IPS-15b (cell line): ENCODE data around the gene NBEA.

ENCODE experiments used
- H3K27me3 ChIP-seq: one replicate; pipeline ENCODE4 v1.6.1; 2013; ENCODE audit warnings: low read length; ENCODE audit not compliant: control insufficient read depth, insufficient read depth
- H3K36me3 ChIP-seq: one replicate; pipeline ENCODE4 v1.6.1; 2013; ENCODE audit warnings: low read length; ENCODE audit not compliant: control insufficient read depth, insufficient read depth
- H3K4me1 ChIP-seq: one replicate; pipeline ENCODE4 v1.6.1; 2013; ENCODE audit warnings: mild to moderate bottlenecking, low read length; ENCODE audit not compliant: control insufficient read depth, insufficient read depth
- H3K4me3 ChIP-seq: one replicate; pipeline ENCODE4 v1.5.1; 2013; ENCODE audit warnings: low read depth, low read length
- H3K9ac ChIP-seq: one replicate; pipeline ENCODE4 v1.6.1; 2013; ENCODE audit warnings: low read depth, mild to moderate bottlenecking, low read length
- H3K9me3 ChIP-seq: one replicate; pipeline ENCODE4 v1.6.1; 2013; ENCODE audit warnings: mild to moderate bottlenecking, low read length; ENCODE audit not compliant: control insufficient read depth, insufficient read depth

Gene NBEA

GRCh38 chr13:35621989-35622388 is 679.9 kb downstream of the NBEA start:
- H3K27me3 ChIP-seq: no peaks in the 10 kb centered on the region

GRCh38 chr13:35629026-35629425 is 687.0 kb downstream of the NBEA start:
- Histone ChIP-seq H3K9ac (no peak overlapping the region), H3K27me3 (no peaks in the 10 kb centered on the region), H3K36me3 (no peaks in the 10 kb centered on the region), H3K4me3 (no peak overlapping the region), H3K4me1 (no peaks in the 10 kb centered on the region), H3K9me3 (no peaks in the 10 kb centered on the region)

More at GRCh38 chr13:35621989-35622388, 679.9 kb downstream of the NBEA start:
- Histone ChIP-seq H3K36me3 (no peaks in the 10 kb centered on the region), H3K9me3 (no peaks in the 10 kb centered on the region), H3K4me1 (no peaks in the 10 kb centered on the region), H3K4me3 (no peak overlapping the region), H3K9ac (no peak overlapping the region)

GRCh38 chr13:35630551-35631275 is 688.6 kb downstream of the NBEA start:
- no peak overlapping the region for H3K9ac ChIP-seq
- H3K27me3 ChIP-seq: no peaks in the 10 kb centered on the region
- H3K36me3 ChIP-seq: no peaks in the 10 kb centered on the region
- no peak overlapping the region for H3K4me3 ChIP-seq
- no peaks in the 10 kb centered on the region for H3K4me1 ChIP-seq
- no peaks in the 10 kb centered on the region for H3K9me3 ChIP-seq

- Histone ChIP-seq H3K9me3 (no peaks in the 10 kb centered on the region), H3K27me3 (no peaks in the 10 kb centered on the region), H3K4me3 (no peak overlapping the region), H3K4me1 (no peaks in the 10 kb centered on the region), H3K36me3 (no peaks in the 10 kb centered on the region), H3K9ac (no peak overlapping the region)
These were observed 689.6 kb downstream of the NBEA start for GRCh38 chr13:35631666-35632065.

- Histone ChIP-seq H3K27me3 (no peaks in the 10 kb centered on the region), H3K4me1 (no peaks in the 10 kb centered on the region), H3K36me3 (no peaks in the 10 kb centered on the region), H3K9ac (no peak overlapping the region), H3K4me3 (no peak overlapping the region), H3K9me3 (no peaks in the 10 kb centered on the region)
These were observed 701.6 kb downstream of the NBEA start for GRCh38 chr13:35643625-35644024.

- no peak overlapping the region for H3K4me3 ChIP-seq
- H3K27me3 ChIP-seq: no peaks in the 10 kb centered on the region
- no peaks in the 10 kb centered on the region for H3K36me3 ChIP-seq
- H3K9me3 ChIP-seq: no peaks in the 10 kb centered on the region
- no peak overlapping the region for H3K9ac ChIP-seq
- no peaks in the 10 kb centered on the region for H3K4me1 ChIP-seq
These were observed 704.1 kb downstream of the NBEA start for GRCh38 chr13:35646056-35646774.

GRCh38 chr13:35648201-35648600 is 706.1 kb downstream of the NBEA start:
- Histone ChIP-seq H3K27me3 (no peaks in the 10 kb centered on the region), H3K9me3 (no peaks in the 10 kb centered on the region), H3K9ac (no peak overlapping the region), H3K4me1 (no peaks in the 10 kb centered on the region), H3K36me3 (no peaks in the 10 kb centered on the region), H3K4me3 (no peak overlapping the region)

GRCh38 chr13:35649162-35649561 is 707.1 kb downstream of the NBEA start:
- Histone ChIP-seq H3K36me3 (no peaks in the 10 kb centered on the region), H3K4me3 (no peak overlapping the region)

GRCh38 chr13:35659796-35660195 is 717.7 kb downstream of the NBEA start:
- Histone ChIP-seq H3K9me3 (no peaks in the 10 kb centered on the region), H3K36me3 (no peaks in the 10 kb centered on the region), H3K4me1 (no peaks in the 10 kb centered on the region), H3K4me3 (no peak overlapping the region), H3K27me3 (no peaks in the 10 kb centered on the region), H3K9ac (no peak overlapping the region)

More at GRCh38 chr13:35649162-35649561, 707.1 kb downstream of the NBEA start:
- H3K9ac ChIP-seq: no peak overlapping the region
- H3K27me3 ChIP-seq: no peaks in the 10 kb centered on the region
- H3K4me1 ChIP-seq: no peaks in the 10 kb centered on the region
- no peaks in the 10 kb centered on the region for H3K9me3 ChIP-seq

GRCh38 chr13:35664747-35665146 is 722.7 kb downstream of the NBEA start:
- H3K9me3 ChIP-seq: no peaks in the 10 kb centered on the region
- no peaks in the 10 kb centered on the region for H3K36me3 ChIP-seq
- no peaks in the 10 kb centered on the region for H3K4me1 ChIP-seq
- H3K27me3 ChIP-seq: no peaks in the 10 kb centered on the region
- no peak overlapping the region for H3K4me3 ChIP-seq
- no peak overlapping the region for H3K9ac ChIP-seq

- Histone ChIP-seq H3K9me3 (no peaks in the 10 kb centered on the region), H3K27me3 (no peaks in the 10 kb centered on the region), H3K4me1 (no peaks in the 10 kb centered on the region), H3K9ac (no peak overlapping the region), H3K4me3 (no peak overlapping the region), H3K36me3 (no peaks in the 10 kb centered on the region)
These were observed 727.3 kb downstream of the NBEA start for GRCh38 chr13:35669321-35669720.

- H3K36me3 ChIP-seq: no peaks in the 10 kb centered on the region
- no peaks in the 10 kb centered on the region for H3K27me3 ChIP-seq
- no peaks in the 10 kb centered on the region for H3K4me1 ChIP-seq
- H3K4me3 ChIP-seq: no peak overlapping the region
- no peak overlapping the region for H3K9ac ChIP-seq
- peaks cover 2% of the 10 kb centered on the region for H3K9me3 ChIP-seq
These were observed 730.5 kb downstream of the NBEA start for GRCh38 chr13:35672611-35673010.
